SH-SY5Y (cell line): ENCODE measurements around the gene TMEM132C.

Source experiments
- GATA2 ChIP-seq: IDR thresholded peaks from 2 replicates; pipeline ENCODE4 v1.6.1; 2011; ENCODE audit warnings: mild to moderate bottlenecking, low read depth, low read length
- GATA3 ChIP-seq: IDR thresholded peaks from 2 replicates; pipeline ENCODE4 v1.6.1; 2011; ENCODE audit warnings: low read depth, mild to moderate bottlenecking, low read length, moderate library complexity

DNA sequence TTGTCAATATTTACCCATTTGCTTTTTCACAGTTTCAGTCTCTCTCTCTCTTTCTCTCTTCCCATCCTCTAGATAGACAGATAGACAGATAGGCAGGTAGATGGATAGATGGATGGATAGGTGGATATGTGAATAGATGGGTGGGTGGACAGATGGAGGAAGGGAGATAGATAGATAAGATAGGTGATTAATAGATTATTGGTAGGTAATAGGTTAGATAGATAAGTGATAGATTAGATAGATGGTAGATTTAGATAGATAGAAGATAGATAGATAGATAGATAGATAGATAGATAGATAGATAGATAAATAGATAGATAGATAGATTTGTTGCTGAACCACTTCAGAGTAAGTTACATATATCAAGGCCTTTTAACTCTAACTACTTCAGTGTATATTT, 408.6 kb downstream of the TMEM132C start:
- TF ChIP-seq GATA3 (no peak), GATA2 (no peak)
